HT1080 (cell line): ENCODE measurements around the gene STRADA. TPM values are rescaled to one million over a fixed set of nuclear protein-coding genes. Genes with fewer than 3 reads are reported as not detected.

Source experiments
- DNase-seq: peaks from one replicate; pipeline ENCODE4 v3.0.0-alpha.2; 2015; ENCODE audit warnings: low read depth
- polyA plus RNA-seq, 2 experiments: library from polyadenylated mRNA; depleted of rRNA; stranded (reverse); fragments of >200 nt; gene quantifications; 2 replicates each; pipeline ENCODE4 v1.2.3, GENCODE V29; 2015
- total RNA-seq: library from RNA; depleted of rRNA; stranded (reverse); fragments of >200 nt; shearing (Covaris generic); gene quantifications from 2 replicates; pipeline ENCODE4 v1.2.3, GENCODE V29; 2014; rRNA removed

Gene STRADA
- total RNA-seq = 13.2 and 13.8 TPM in 2 replicates
- polyA plus RNA-seq (2015; cell fraction: cytosol; rRNA removed) = 14.9 and 15.5 TPM in 2 replicates
- 40.3 and 58.5 TPM in 2 replicates for polyA plus RNA-seq (2015; cell fraction: nucleus; rRNA removed)

GRCh38 chr17:63741408-63742173 lies at the start of gene STRADA:
TSS of gene STRADA (minus strand) at chr17:63741799. CDS start at chr17:63728369, 13,430 bp downstream.
- peak; percentile 98 for DNase-seq

GRCh38 chr17:63790057-63790456 lies 48.5 kb upstream of the STRADA start:
- DNase-seq = no peak

GRCh38 chr17:63786971-63787711 lies 45.5 kb upstream of the STRADA start:
- DNase-seq = no peak

- no peak for DNase-seq
Measured at GRCh38 chr17:63786117-63786516, 44.5 kb upstream of the STRADA start.

GRCh38 chr17:63785556-63785955 lies 44.0 kb upstream of the STRADA start:
- DNase-seq = peak; percentile 75

- DNase-seq = no peak
Measured at GRCh38 chr17:63783522-63783921, 41.9 kb upstream of the STRADA start.

- no peak for DNase-seq
Measured at GRCh38 chr17:63780928-63781327, 39.3 kb upstream of the STRADA start.

GRCh38 chr17:63780507-63780906 lies 38.9 kb upstream of the STRADA start:
- peak; percentile 42 for DNase-seq

- DNase-seq = no peak
Measured at GRCh38 chr17:63775420-63775819, 33.8 kb upstream of the STRADA start.

- DNase-seq = peak; percentile 6
Measured at GRCh38 chr17:63774969-63775265, 33.3 kb upstream of the STRADA start.

GRCh38 chr17:63774141-63774968 lies 32.8 kb upstream of the STRADA start, which contains the start of gene DDX42:
TSS of gene DDX42 (plus strand) at chr17:63774170. CDS start at chr17:63787050, 12,880 bp downstream.
- peak; percentile 45 for DNase-seq

- DNase-seq = peak; percentile 100
Measured at GRCh38 chr17:63773272-63774140, 31.9 kb upstream of the STRADA start, which contains the start of gene CCDC47. TSS of gene CCDC47 (minus strand) at chr17:63773597. CDS start at chr17:63766175, 7,422 bp downstream.

GRCh38 chr17:63772801-63773271 lies 31.2 kb upstream of the STRADA start:
- DNase-seq = peak; percentile 4

- DNase-seq = no peak
Measured at GRCh38 chr17:63768433-63768832, 26.8 kb upstream of the STRADA start.

GRCh38 chr17:63766754-63767153 lies 25.2 kb upstream of the STRADA start:
- no peak for DNase-seq

GRCh38 chr17:63764716-63765115 lies 23.1 kb upstream of the STRADA start:
- no peak for DNase-seq

- DNase-seq = no peak
Measured at GRCh38 chr17:63762161-63763078, 20.8 kb upstream of the STRADA start.

GRCh38 chr17:63760771-63761539 lies 19.4 kb upstream of the STRADA start:
- no peak for DNase-seq
